ENCODE results near the gene RPL21. TPM values are rescaled to one million over a fixed set of nuclear protein-coding genes. Genes with fewer than 3 reads are reported as not detected.
A peak's percentile ranks its signal among the peaks of the same experiment; 100 is the strongest.

The RPL21 gene
- total RNA-seq, 1 donor from 2014 or later: 2,072 TPM

GRCh38 chr13:27269114-27269665 lies 17.8 kb downstream of the RPL21 start:
- peaks cover 43% of the 10 kb centered on the region for H3K27me3 ChIP-seq
- no peak overlapping the region for H3K4me3 ChIP-seq
- H3F3A ChIP-seq (ENCODE audit: low read depth): peaks cover 14% of the 10 kb centered on the region
- Mint-ChIP-seq H3K36me3 (peaks cover 3% of the 10 kb centered on the region), H3K4me3 (peak overlapping the region; percentile 90), H3K27ac (no peak overlapping the region), H3K4me1 (peaks cover 19% of the 10 kb centered on the region), H3K27me3 (ENCODE audit: insufficient read depth, low read depth) (peaks cover 14% of the 10 kb centered on the region), H3K9me3 (no peaks in the 10 kb centered on the region)
- no peak overlapping the region for H3K4me2 ChIP-seq
- DNase-seq (ENCODE audit: low spot score): no peak
- no peak overlapping the region for H3K9ac ChIP-seq
- H3K27ac ChIP-seq: no peak overlapping the region
- H3K36me3 ChIP-seq: no peaks in the 10 kb centered on the region
- H3K79me2 ChIP-seq (ENCODE audit: low read depth): no peaks in the 10 kb centered on the region
- H2AFZ ChIP-seq (replicated peaks): no peak overlapping the region
- no peaks in the 10 kb centered on the region for H3K9me3 ChIP-seq (ENCODE audit: low read depth)
- no peaks in the 10 kb centered on the region for H4K20me1 ChIP-seq (ENCODE audit: low read depth)
- no peaks in the 10 kb centered on the region for H3K4me1 ChIP-seq
- no peak for TF ChIP-seq EZH2phosphoT487 (IDR thresholded peaks at IDR 0.05)
- TF ChIP-seq EZH2 (IDR thresholded peaks at IDR 0.05): no peak
- TF ChIP-seq CTCF (IDR thresholded peaks at IDR 0.05): no peak

- no peaks in the 10 kb centered on the region for H3K36me3 ChIP-seq
- peak within 1 kb of the TSS; percentile 90 for H3K4me2 ChIP-seq
- no peaks in the 10 kb centered on the region for H3K4me1 ChIP-seq
- H4K20me1 ChIP-seq (ENCODE audit: low read depth): no peaks in the 10 kb centered on the region
- DNase-seq (ENCODE audit: low spot score): peak; percentile 94
- peak within 1 kb of the TSS; percentile 98 for H2AFZ ChIP-seq (replicated peaks)
- peaks cover 14% of the 10 kb centered on the region for H3F3A ChIP-seq (ENCODE audit: low read depth)
- H3K9me3 ChIP-seq (ENCODE audit: low read depth): no peaks in the 10 kb centered on the region
- Mint-ChIP-seq H3K4me1 (peaks cover 9% of the 10 kb centered on the region), H3K27me3 (ENCODE audit: insufficient read depth, low read depth) (peaks cover 10% of the 10 kb centered on the region), H3K9me3 (no peaks in the 10 kb centered on the region), H3K36me3 (peaks cover 3% of the 10 kb centered on the region), H3K4me3 (peak within 1 kb of the TSS; percentile 90), H3K27ac (no peak within 1 kb of the TSS)
- no peak within 1 kb of the TSS for H3K27ac ChIP-seq
- no peak within 1 kb of the TSS for H3K9ac ChIP-seq
- peak; percentile 90 for TF ChIP-seq CTCF (IDR thresholded peaks at IDR 0.05)
- TF ChIP-seq EZH2phosphoT487 (IDR thresholded peaks at IDR 0.05): peak; percentile 56
- TF ChIP-seq EZH2 (IDR thresholded peaks at IDR 0.05): peak; percentile 72
- H3K27me3 ChIP-seq: peaks cover 43% of the 10 kb centered on the region
- H3K4me3 ChIP-seq: peak within 1 kb of the TSS; percentile 71
- no peaks in the 10 kb centered on the region for H3K79me2 ChIP-seq (ENCODE audit: low read depth)
Measured at GRCh38 chr13:27270594-27271520, 19.5 kb downstream of the RPL21 start, which contains the start of gene RASL11A. RASL11A (plus strand) TSS chr13:27270830; CDS start chr13:27270945, 115 bp downstream.

- Histone ChIP-seq H2AFZ (replicated peaks) (peak overlapping the region; percentile 98), H3F3A (ENCODE audit: low read depth) (peaks cover 14% of the 10 kb centered on the region), H4K20me1 (ENCODE audit: low read depth) (no peaks in the 10 kb centered on the region), H3K9me3 (ENCODE audit: low read depth) (no peaks in the 10 kb centered on the region), H3K27ac (no peak overlapping the region), H3K4me3 (peak overlapping the region; percentile 71), H3K27me3 (peaks cover 43% of the 10 kb centered on the region), H3K4me1 (no peaks in the 10 kb centered on the region), H3K9ac (no peak overlapping the region), H3K36me3 (no peaks in the 10 kb centered on the region), H3K4me2 (peak overlapping the region; percentile 90), H3K79me2 (ENCODE audit: low read depth) (no peaks in the 10 kb centered on the region)
- H3K9me3 Mint-ChIP-seq: no peaks in the 10 kb centered on the region
- H3K4me3 Mint-ChIP-seq: peak overlapping the region; percentile 84
- peaks cover 9% of the 10 kb centered on the region for H3K4me1 Mint-ChIP-seq
- no peak overlapping the region for H3K27ac Mint-ChIP-seq
- TF ChIP-seq EZH2 (IDR thresholded peaks at IDR 0.05) (no peak), EZH2phosphoT487 (IDR thresholded peaks at IDR 0.05) (no peak), CTCF (IDR thresholded peaks at IDR 0.05) (no peak)
- H3K36me3 Mint-ChIP-seq: peaks cover 3% of the 10 kb centered on the region
- peaks cover 10% of the 10 kb centered on the region for H3K27me3 Mint-ChIP-seq (ENCODE audit: insufficient read depth, low read depth)
- DNase-seq (ENCODE audit: low spot score): no peak
Measured at GRCh38 chr13:27271570-27272096, 20.3 kb downstream of the RPL21 start.

Data from neural progenitor cell (in vitro differentiated cells).